Measurements from ENCODE around the gene PLCL1.

Gene PLCL1

DNA sequence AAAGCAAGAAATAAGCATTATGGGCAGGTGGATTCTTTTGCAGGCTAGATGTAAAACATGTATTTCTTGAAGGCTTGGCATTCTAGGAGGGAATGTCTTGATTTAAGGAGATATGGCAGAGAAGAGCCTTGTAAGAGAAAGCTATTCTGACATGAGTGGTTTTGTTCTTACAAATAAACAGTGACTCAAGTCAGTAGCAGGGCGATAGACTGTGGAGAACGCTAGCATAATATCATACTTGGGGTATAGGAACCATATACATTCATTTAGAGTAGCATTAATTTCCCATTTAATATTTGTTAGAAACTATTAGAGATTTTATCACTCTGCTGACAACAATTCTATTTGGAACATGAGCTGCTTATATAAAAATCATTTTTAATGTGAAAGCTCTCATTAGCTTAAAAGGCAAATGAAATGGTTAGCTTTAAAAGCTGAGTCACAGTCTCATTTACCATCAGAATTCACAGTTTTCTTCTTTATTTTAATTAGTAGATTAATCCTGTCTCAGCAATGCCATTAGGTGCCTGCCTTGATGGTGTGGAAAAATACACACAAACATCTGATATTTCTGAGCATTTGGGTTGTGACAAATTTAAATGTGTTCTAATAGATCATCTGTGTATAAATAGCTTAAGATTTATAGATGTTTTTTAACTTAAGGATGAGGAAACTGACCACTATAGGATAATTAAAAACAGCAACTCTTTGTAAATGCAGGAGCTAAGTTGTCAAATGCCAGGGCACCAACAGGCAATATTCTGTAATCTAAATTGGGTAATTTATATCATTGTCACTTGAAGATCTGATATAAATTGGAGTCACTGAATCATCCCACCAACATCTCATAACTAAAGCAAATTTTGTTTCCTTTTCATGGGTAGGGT is 276.7 kb downstream of the PLCL1 start:
- TF ChIP-seq TAF1 (IDR thresholded peaks at IDR 0.05; ENCODE audit: borderline replicate concordance, insufficient read depth, low read length) (no peak), POLR2AphosphoS5 (IDR thresholded peaks at IDR 0.05; ENCODE audit: low read depth, low read length) (no peak), FOXP2 (optimal IDR thresholded peaks at IDR 0.05; ENCODE audit: borderline replicate concordance, extremely low read depth, extremely low read length, insufficient read depth) (no peak), SIN3A (IDR thresholded peaks at IDR 0.05; ENCODE audit: borderline replicate concordance, insufficient read depth, low read length) (no peak)
- TF ChIP-seq, protein P1, sequence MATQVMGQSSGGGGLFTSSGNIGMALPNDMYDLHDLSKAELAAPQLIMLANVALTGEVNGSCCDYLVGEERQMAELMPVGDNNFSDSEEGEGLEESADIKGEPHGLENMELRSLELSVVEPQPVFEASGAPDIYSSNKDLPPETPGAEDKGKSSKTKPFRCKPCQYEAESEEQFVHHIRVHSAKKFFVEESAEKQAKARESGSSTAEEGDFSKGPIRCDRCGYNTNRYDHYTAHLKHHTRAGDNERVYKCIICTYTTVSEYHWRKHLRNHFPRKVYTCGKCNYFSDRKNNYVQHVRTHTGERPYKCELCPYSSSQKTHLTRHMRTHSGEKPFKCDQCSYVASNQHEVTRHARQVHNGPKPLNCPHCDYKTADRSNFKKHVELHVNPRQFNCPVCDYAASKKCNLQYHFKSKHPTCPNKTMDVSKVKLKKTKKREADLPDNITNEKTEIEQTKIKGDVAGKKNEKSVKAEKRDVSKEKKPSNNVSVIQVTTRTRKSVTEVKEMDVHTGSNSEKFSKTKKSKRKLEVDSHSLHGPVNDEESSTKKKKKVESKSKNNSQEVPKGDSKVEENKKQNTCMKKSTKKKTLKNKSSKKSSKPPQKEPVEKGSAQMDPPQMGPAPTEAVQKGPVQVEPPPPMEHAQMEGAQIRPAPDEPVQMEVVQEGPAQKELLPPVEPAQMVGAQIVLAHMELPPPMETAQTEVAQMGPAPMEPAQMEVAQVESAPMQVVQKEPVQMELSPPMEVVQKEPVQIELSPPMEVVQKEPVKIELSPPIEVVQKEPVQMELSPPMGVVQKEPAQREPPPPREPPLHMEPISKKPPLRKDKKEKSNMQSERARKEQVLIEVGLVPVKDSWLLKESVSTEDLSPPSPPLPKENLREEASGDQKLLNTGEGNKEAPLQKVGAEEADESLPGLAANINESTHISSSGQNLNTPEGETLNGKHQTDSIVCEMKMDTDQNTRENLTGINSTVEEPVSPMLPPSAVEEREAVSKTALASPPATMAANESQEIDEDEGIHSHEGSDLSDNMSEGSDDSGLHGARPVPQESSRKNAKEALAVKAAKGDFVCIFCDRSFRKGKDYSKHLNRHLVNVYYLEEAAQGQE (IDR thresholded peaks at IDR 0.05; ENCODE audit: insufficient read depth in 1 of 2, low read depth in 2 of 2, low read length in 2 of 2), result no peak

- TF ChIP-seq, protein P1 (IDR thresholded peaks at IDR 0.05; ENCODE audit: insufficient read depth in 1 of 2, low read depth in 2 of 2, low read length in 2 of 2), result no peak
- TF ChIP-seq POLR2AphosphoS5 (IDR thresholded peaks at IDR 0.05; ENCODE audit: low read depth, low read length) (no peak), TAF1 (IDR thresholded peaks at IDR 0.05; ENCODE audit: borderline replicate concordance, insufficient read depth, low read length) (no peak), FOXP2 (optimal IDR thresholded peaks at IDR 0.05; ENCODE audit: borderline replicate concordance, extremely low read depth, extremely low read length, insufficient read depth) (no peak), SIN3A (IDR thresholded peaks at IDR 0.05; ENCODE audit: borderline replicate concordance, insufficient read depth, low read length) (no peak)
Measured at GRCh38 chr2:198084156-198084555, 279.8 kb downstream of the PLCL1 start.

GRCh38 chr2:198096002-198096401 is 291.6 kb downstream of the PLCL1 start:
- TF ChIP-seq SIN3A (IDR thresholded peaks at IDR 0.05; ENCODE audit: borderline replicate concordance, insufficient read depth, low read length) (no peak), FOXP2 (optimal IDR thresholded peaks at IDR 0.05; ENCODE audit: borderline replicate concordance, extremely low read depth, extremely low read length, insufficient read depth) (no peak), TAF1 (IDR thresholded peaks at IDR 0.05; ENCODE audit: borderline replicate concordance, insufficient read depth, low read length) (no peak), POLR2AphosphoS5 (IDR thresholded peaks at IDR 0.05; ENCODE audit: low read depth, low read length) (no peak)
- TF ChIP-seq, protein P1 (IDR thresholded peaks at IDR 0.05; ENCODE audit: insufficient read depth in 1 of 2, low read depth in 2 of 2, low read length in 2 of 2), result no peak

DNA sequence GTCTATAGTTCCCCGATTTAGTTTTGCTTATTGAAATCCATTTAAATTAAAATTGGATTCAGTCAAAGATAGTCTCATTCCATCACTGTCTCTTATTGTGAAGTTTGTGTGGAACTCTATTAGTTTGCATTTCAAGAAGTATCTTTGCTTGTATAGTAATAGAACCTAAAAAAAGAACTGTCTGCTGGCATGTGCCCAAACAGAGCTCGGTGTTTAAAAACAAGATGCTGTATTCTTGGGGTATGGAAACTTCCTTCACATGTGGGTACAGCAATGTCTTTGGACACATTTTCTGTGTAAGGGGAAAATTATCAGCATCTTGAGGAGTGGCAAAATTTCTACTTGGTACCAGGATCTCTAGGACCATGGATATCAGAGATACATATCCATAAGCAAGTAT is 292.6 kb downstream of the PLCL1 start:
- no peak for TF ChIP-seq POLR2AphosphoS5 (IDR thresholded peaks at IDR 0.05; ENCODE audit: low read depth, low read length)
- no peak for TF ChIP-seq FOXP2 (optimal IDR thresholded peaks at IDR 0.05; ENCODE audit: borderline replicate concordance, extremely low read depth, extremely low read length, insufficient read depth)

DNA sequence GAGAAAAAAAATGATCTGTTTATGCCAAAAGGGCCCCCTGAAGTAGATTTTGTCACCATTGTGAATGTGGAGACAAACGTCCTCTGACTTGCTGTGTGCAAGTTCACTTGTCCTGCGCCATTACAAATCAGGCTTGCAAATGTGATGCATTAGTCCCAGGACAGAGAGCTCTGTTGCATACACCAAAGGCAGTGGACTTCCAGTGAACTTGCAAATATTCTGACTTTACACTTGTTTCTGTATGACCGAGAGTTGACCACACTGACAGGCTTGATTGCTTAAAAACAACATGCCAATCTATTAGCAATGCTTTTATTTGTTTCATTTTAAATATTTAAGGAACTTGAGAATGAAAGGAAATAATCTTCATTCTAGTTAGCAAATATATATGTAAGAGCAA is 293.2 kb downstream of the PLCL1 start:
- TF ChIP-seq TAF1 (IDR thresholded peaks at IDR 0.05; ENCODE audit: borderline replicate concordance, insufficient read depth, low read length) (no peak), FOXP2 (optimal IDR thresholded peaks at IDR 0.05; ENCODE audit: borderline replicate concordance, extremely low read depth, extremely low read length, insufficient read depth) (no peak)

GRCh38 chr2:198098386-198098785 is 294.0 kb downstream of the PLCL1 start:
- TF ChIP-seq FOXP2 (optimal IDR thresholded peaks at IDR 0.05; ENCODE audit: borderline replicate concordance, extremely low read depth, extremely low read length, insufficient read depth), result no peak
- TF ChIP-seq, protein P1 (IDR thresholded peaks at IDR 0.05; ENCODE audit: insufficient read depth in 1 of 2, low read depth in 2 of 2, low read length in 2 of 2), result no peak
- TF ChIP-seq TAF1 (IDR thresholded peaks at IDR 0.05; ENCODE audit: borderline replicate concordance, insufficient read depth, low read length), result no peak
- TF ChIP-seq SIN3A (IDR thresholded peaks at IDR 0.05; ENCODE audit: borderline replicate concordance, insufficient read depth, low read length), result no peak
- TF ChIP-seq POLR2AphosphoS5 (IDR thresholded peaks at IDR 0.05; ENCODE audit: low read depth, low read length), result no peak

Measured in PFSK-1 (cell line).